K562 (cell line): ENCODE measurements around the gene CENPN.

Source experiments
- DNMT1 ChIP-seq: fragments of 450-650 bp; IDR thresholded peaks from 2 replicates; pipeline ENCODE4 v1.6.1; 2016; ENCODE audit warnings: antibody characterized with exemption, mild to moderate bottlenecking
- ESRRA ChIP-seq: fragments of 450-650 bp; IDR thresholded peaks from 2 replicates; pipeline ENCODE4 v1.6.1; 2014; ENCODE audit warnings: low read depth, mild to moderate bottlenecking, moderate library complexity, borderline replicate concordance
- EZH2 ChIP-seq: IDR thresholded peaks from 2 replicates; pipeline ENCODE4 v1.6.1; 2012; ENCODE audit warnings: low read depth, mild to moderate bottlenecking, inconsistent platforms, low read length, borderline replicate concordance
- GABPA ChIP-seq: fragments of 200-800 bp; sonication (Bioruptor generic); conservative IDR thresholded peaks from 2 replicates; pipeline ENCODE4 v1.6.1; 2016; ENCODE audit warnings: low read depth, missing genetic modification characterization, missing compliant biosample characterization
- TF ChIP-seq, protein P1 (sequence below): sonication (generic); formaldehyde crosslinking; IDR thresholded peaks from 2 replicates; pipeline ENCODE4 v1.8.1; 2023; ENCODE audit warnings: mild to moderate bottlenecking, missing genetic modification reagents, moderate library complexity
- TF ChIP-seq, protein P2 (sequence below), 3 experiments: IDR thresholded peaks in 2 of 3; conservative IDR thresholded peaks in 1 of 3; 2 replicates each; pipeline ENCODE4 v1.5.1; 2011 to 2012; ENCODE audit warnings: low read length in 3 of 3, mild to moderate bottlenecking in 3 of 3, control low read depth in 2 of 3, improper control_type of control experiment in 1 of 3, inconsistent platforms in 1 of 3, low read depth in 1 of 3, mixed read lengths in 1 of 3, moderate library complexity in 1 of 3; ENCODE audit not compliant: insufficient read depth in 2 of 3
- TF ChIP-seq, protein P3 (sequence below): fragments of 450-650 bp; formaldehyde crosslinking; conservative IDR thresholded peaks from 2 replicates; pipeline ENCODE4 v1.4.0; 2022; ENCODE audit warnings: mild to moderate bottlenecking, missing genetic modification characterization

DNA sequence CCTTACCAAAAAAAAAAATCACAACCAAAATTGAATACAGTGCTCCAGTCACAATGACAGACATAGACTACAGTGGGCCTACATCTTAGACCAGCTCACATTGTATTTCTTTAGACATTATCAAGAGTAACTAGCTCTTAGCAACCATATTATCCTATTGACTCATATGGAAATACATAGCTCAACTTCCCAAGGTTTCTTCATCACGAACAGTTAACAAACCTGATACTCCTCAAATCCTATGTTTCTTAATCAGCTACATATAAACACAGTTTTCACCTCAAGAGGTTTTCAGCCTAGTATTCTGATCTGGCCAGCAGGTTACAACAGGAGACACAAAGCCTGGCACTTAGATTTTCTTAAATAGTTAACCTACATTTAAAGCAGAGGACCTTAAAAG lies 30.1 kb upstream of the CENPN start:
- TF ChIP-seq GABPA (tag): no peak
- TF ChIP-seq, protein P1, sequence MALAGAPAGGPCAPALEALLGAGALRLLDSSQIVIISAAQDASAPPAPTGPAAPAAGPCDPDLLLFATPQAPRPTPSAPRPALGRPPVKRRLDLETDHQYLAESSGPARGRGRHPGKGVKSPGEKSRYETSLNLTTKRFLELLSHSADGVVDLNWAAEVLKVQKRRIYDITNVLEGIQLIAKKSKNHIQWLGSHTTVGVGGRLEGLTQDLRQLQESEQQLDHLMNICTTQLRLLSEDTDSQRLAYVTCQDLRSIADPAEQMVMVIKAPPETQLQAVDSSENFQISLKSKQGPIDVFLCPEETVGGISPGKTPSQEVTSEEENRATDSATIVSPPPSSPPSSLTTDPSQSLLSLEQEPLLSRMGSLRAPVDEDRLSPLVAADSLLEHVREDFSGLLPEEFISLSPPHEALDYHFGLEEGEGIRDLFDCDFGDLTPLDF (CRISPR knock-in tag): no peak
- TF ChIP-seq, protein P2, sequence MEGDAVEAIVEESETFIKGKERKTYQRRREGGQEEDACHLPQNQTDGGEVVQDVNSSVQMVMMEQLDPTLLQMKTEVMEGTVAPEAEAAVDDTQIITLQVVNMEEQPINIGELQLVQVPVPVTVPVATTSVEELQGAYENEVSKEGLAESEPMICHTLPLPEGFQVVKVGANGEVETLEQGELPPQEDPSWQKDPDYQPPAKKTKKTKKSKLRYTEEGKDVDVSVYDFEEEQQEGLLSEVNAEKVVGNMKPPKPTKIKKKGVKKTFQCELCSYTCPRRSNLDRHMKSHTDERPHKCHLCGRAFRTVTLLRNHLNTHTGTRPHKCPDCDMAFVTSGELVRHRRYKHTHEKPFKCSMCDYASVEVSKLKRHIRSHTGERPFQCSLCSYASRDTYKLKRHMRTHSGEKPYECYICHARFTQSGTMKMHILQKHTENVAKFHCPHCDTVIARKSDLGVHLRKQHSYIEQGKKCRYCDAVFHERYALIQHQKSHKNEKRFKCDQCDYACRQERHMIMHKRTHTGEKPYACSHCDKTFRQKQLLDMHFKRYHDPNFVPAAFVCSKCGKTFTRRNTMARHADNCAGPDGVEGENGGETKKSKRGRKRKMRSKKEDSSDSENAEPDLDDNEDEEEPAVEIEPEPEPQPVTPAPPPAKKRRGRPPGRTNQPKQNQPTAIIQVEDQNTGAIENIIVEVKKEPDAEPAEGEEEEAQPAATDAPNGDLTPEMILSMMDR (IDR thresholded peaks at IDR 0.05 in 2 of 3, conservative IDR thresholded peaks at IDR 0.05 in 1 of 3; ENCODE audit: insufficient read depth in 2 of 3, low read depth in 1 of 3, low read length in 3 of 3): no peak
- TF ChIP-seq DNMT1: no peak
- no peak for TF ChIP-seq ESRRA
- TF ChIP-seq EZH2: no peak
- TF ChIP-seq, protein P3, sequence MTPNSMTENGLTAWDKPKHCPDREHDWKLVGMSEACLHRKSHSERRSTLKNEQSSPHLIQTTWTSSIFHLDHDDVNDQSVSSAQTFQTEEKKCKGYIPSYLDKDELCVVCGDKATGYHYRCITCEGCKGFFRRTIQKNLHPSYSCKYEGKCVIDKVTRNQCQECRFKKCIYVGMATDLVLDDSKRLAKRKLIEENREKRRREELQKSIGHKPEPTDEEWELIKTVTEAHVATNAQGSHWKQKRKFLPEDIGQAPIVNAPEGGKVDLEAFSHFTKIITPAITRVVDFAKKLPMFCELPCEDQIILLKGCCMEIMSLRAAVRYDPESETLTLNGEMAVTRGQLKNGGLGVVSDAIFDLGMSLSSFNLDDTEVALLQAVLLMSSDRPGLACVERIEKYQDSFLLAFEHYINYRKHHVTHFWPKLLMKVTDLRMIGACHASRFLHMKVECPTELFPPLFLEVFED (CRISPR knock-in tag): no peak
